NT2/D1 (cell line): ENCODE data around the gene IQSEC3.
"Not testable (repeated sequence)": the region's sequence is repeated elsewhere in the genome, so short reads cannot be mapped to it uniquely, and the experiment has no call there.

ENCODE experiments used
- YY1 ChIP-seq: IDR thresholded peaks from 2 replicates; pipeline ENCODE4 v1.6.1; 2011; ENCODE audit not compliant: insufficient read length, insufficient read depth
- ZNF274 ChIP-seq: IDR thresholded peaks from 2 replicates; pipeline ENCODE4 v1.6.1; 2011; ENCODE audit warnings: mild to moderate bottlenecking, low read depth, low read length

DNA sequence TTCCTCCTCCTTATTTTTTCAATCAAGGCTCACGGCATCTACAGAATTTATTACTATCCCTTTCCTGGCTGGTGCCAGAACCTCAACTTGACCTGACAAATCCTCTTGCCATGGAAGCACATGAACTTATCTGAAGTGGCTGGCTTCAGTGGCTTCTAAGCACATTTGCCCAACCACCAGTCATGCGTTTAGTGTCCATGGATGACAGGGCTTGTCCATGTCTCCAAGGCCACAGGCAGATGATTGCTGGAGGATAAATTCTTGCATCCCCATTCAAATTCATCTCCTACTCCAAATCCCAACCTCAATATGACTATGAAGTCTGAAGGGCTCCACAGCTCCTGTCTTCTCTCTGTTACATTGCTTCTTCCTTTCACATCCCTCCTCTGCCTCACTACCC, 4.0 kb downstream of the IQSEC3 start:
- TF ChIP-seq YY1, ZNF274: not testable (repeated sequence)
